BJ (cell line): ENCODE measurements around the gene TRAF2. TPM values are rescaled to one million over a fixed set of nuclear protein-coding genes. Genes with fewer than 3 reads are reported as not detected.

Source experiments
- CTCF ChIA-PET: fragments of 350-600 bp; formaldehyde crosslinking; extraction: SDS; loops from one replicate; lab custom pipeline; 2021; ENCODE audit warnings: antibody characterized with exemption, inconsistent platforms; lab: Yijun Ruan, JAX
- POLR2A ChIA-PET: fragments of 300-600 bp; sonication (Branson Sonifier 250); formaldehyde crosslinking; extraction: SDS; loops from one replicate; lab custom pipeline; 2021; ENCODE audit warnings: antibody characterized with exemption; lab: Charles Lee
- DNase-seq: peaks from one replicate; pipeline ENCODE4 v3.0.0-alpha.2; 2011; ENCODE audit warnings: low read depth
- H3K27me3 ChIP-seq: 2 replicates; pipeline ENCODE4 v1.6.0; 2011; ENCODE audit warnings: low read length; ENCODE audit not compliant: control insufficient read depth, insufficient read depth
- H3K36me3 ChIP-seq: 2 replicates; pipeline ENCODE4 v1.5.1; 2011; ENCODE audit warnings: low read length; ENCODE audit not compliant: control insufficient read depth, insufficient read depth
- H3K4me3 ChIP-seq: 2 replicates; pipeline ENCODE4 v1.5.1; 2011; ENCODE audit warnings: low read depth, mild to moderate bottlenecking, control low read depth, low read length
- polyA plus RNA-seq: library from polyadenylated mRNA; depleted of rRNA; stranded (reverse); fragments of >200 nt; gene quantifications from 2 replicates; pipeline ENCODE4 v1.2.3, GENCODE V29; 2011
- TF ChIP-seq, protein P1 (sequence below): IDR thresholded peaks from 2 replicates; pipeline ENCODE4 v1.5.1; 2011; ENCODE audit warnings: low read depth, mild to moderate bottlenecking, control low read depth, inconsistent platforms, low read length, moderate library complexity; ENCODE audit not compliant: insufficient read depth

Gene TRAF2
- polyA plus RNA-seq, 1 experiment: 13.6 TPM

- POLR2A ChIA-PET: no interaction called here
- no peak for DNase-seq
- CTCF ChIA-PET: interaction anchor here (0.6 to 1.5 kb wide), 8 partner anchors 11 to 92 kb away, joined by 3 to 8 read pairs (median 3); partner anchors contain the start of gene CLIC3
- no peaks in the 10 kb centered on the region for H3K27me3 ChIP-seq
- peak overlapping the region; percentile 96 for H3K4me3 ChIP-seq
- TF ChIP-seq, protein P1, sequence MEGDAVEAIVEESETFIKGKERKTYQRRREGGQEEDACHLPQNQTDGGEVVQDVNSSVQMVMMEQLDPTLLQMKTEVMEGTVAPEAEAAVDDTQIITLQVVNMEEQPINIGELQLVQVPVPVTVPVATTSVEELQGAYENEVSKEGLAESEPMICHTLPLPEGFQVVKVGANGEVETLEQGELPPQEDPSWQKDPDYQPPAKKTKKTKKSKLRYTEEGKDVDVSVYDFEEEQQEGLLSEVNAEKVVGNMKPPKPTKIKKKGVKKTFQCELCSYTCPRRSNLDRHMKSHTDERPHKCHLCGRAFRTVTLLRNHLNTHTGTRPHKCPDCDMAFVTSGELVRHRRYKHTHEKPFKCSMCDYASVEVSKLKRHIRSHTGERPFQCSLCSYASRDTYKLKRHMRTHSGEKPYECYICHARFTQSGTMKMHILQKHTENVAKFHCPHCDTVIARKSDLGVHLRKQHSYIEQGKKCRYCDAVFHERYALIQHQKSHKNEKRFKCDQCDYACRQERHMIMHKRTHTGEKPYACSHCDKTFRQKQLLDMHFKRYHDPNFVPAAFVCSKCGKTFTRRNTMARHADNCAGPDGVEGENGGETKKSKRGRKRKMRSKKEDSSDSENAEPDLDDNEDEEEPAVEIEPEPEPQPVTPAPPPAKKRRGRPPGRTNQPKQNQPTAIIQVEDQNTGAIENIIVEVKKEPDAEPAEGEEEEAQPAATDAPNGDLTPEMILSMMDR: no peak
- H3K36me3 ChIP-seq: peaks cover 26% of the 10 kb centered on the region
These were observed 57.2 kb downstream of the TRAF2 start for GRCh38 chr9:136943291-136944211.

GRCh38 chr9:136944212-136944518, 57.8 kb downstream of the TRAF2 start:
- ChIA-PET POLR2A (no interaction called here), CTCF (interaction anchor here (0.6 to 1.5 kb wide), 8 partner anchors 10 to 91 kb away, joined by 3 to 8 read pairs (median 3); partner anchors contain the start of gene CLIC3)
- Histone ChIP-seq H3K27me3 (no peaks in the 10 kb centered on the region), H3K4me3 (peak overlapping the region; percentile 96), H3K36me3 (peaks cover 26% of the 10 kb centered on the region)
- TF ChIP-seq, protein P1: no peak
- DNase-seq: no peak

DNA sequence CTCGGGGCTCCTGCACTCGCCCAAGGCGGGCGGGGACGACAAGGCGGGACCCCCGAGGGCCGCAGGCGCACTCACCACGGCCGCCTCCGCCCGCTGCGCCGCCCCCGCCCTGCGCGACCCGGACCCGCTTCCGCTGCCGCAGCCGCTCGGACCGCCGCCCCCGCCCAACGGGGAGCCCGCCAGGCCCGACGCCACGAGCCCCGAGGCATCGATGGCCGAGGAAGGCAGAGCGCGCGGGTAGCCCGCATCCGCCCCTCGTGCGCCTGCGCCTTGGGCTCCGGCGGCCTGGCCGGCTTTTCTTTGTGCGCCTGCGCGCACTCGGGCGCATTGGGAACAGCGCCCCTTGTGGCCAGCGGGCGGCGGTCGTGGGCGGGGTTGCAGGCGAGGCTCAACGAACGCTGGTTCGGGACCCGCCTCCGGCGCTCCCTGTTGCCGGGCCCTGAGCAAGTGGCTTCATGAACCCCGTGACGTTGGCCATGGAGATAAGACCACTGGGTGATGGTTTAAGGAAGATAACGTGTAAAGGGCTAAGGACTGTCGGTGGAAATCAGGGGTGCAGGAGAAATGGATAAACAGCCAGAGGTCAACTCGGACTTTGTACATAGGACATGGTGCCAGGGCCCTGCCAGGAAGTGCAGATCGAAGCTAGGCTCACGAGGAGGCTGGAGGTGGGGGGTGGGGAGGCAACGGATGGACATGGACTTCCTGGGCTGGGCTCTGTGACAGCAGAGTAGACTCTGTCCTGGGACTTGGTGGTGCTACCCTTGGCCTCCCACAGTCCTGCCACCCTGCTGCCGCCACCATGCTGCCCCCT, 58.4 kb downstream of the TRAF2 start, which contains the start of the genes C8G and FBXW5:
Gene C8G, plus strand, starts transcription at position 725 of the 814 bp plus-strand sequence. Its CDS starts 78 bp downstream, at position 803.
Gene FBXW5, minus strand, starts transcription at position 220 of the 814 bp plus-strand sequence. CDS start 655 bp downstream, outside the sequence.
- peaks cover 26% of the 10 kb centered on the region for H3K36me3 ChIP-seq
- ChIA-PET CTCF (interaction anchor here (0.6 to 4.1 kb wide), 10 partner anchors 9 to 91 kb away, joined by 3 to 118 read pairs (median 3); partner anchors contain the start of genes CLIC3 and FUT7), POLR2A (no interaction called here)
- H3K27me3 ChIP-seq: no peaks in the 10 kb centered on the region
- H3K4me3 ChIP-seq: peak within 1 kb of the TSS; percentile 96
- peak; percentile 25 for DNase-seq
- TF ChIP-seq, protein P1: peak; percentile 93

DNA sequence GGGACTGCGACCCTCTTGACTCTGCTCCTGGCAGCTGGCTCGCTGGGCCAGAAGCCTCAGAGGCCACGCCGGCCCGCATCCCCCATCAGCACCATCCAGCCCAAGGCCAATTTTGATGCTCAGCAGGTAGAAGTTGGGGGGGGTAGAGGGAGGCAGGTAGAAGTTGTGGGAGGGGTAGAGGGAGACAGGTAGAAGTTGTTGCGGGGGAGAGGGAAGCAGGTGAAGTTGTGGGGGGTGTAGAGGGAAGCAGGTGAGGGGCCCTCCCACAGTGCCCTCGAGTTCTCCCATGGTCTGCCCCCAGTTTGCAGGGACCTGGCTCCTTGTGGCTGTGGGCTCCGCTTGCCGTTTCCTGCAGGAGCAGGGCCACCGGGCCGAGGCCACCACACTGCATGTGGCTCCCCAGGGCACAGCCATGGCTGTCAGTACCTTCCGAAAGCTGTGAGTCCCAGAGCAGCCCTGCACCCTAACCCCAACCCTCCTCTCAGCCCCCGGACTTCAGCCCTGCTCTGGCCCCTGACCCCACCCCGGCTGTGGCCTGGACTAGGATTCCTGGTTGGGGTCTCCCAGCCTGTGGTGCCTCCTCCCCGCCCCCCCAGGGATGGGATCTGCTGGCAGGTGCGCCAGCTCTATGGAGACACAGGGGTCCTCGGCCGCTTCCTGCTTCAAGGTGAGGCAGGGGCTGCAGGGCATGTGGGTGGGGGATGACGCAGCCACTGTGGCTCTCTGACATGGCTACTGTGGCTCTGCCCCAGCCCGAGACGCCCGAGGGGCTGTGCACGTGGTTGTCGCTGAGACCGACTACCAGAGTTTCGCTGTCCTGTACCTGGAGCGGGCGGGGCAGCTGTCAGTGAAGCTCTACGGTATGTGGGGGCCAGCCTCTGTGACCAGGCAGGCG, 59.3 kb downstream of the TRAF2 start:
- no peak overlapping the region for H3K4me3 ChIP-seq

More for the DNA sequence above, 59.3 kb downstream of the TRAF2 start:
- no peaks in the 10 kb centered on the region for H3K27me3 ChIP-seq
- TF ChIP-seq, protein P1: no peak
- no peak for DNase-seq
- ChIA-PET CTCF (interaction anchor here (0.6 to 4.1 kb wide), 4 partner anchors 14 to 119 kb away, joined by 3 to 118 read pairs (median 4); partner anchors contain the start of gene FUT7), POLR2A (no interaction called here)
- H3K36me3 ChIP-seq: peaks cover 20% of the 10 kb centered on the region
